ENCODE measurements around the gene MFRP.
A peak's percentile ranks its signal among the peaks of the same experiment; 100 is the strongest.

- TF ChIP-seq CTCF (IDR thresholded peaks at IDR 0.05) (no peak), POLR2A (IDR thresholded peaks at IDR 0.05) (peak; percentile 92 to 93)
Measured at GRCh38 chr11:119363851-119364590, 17.5 kb upstream of the MFRP start.
